Amniotic epithelial cell (primary cell): ENCODE data around the gene EVPL.
"Not testable (repeated sequence)": the region's sequence is repeated elsewhere in the genome, so short reads cannot be mapped to it uniquely, and the experiment has no call there.

Experiments
- DNase-seq: peaks from one replicate; pipeline ENCODE4 v3.0.0-alpha.2; 2010; ENCODE audit warnings: low read depth

EVPL gene

GRCh38 chr17:75996665-75997590, 30.2 kb downstream of the EVPL start:
- DNase-seq: peak; percentile 39

GRCh38 chr17:75995385-75995925, 31.7 kb downstream of the EVPL start:
- DNase-seq: no peak

- DNase-seq: no peak
Observed at GRCh38 chr17:75994802-75995370, 32.2 kb downstream of the EVPL start.

GRCh38 chr17:75991396-75991795, 35.7 kb downstream of the EVPL start:
- no peak for DNase-seq

- no peak for DNase-seq
Observed at GRCh38 chr17:75987041-75987440, 40.1 kb downstream of the EVPL start.

GRCh38 chr17:75985986-75986385, 41.1 kb downstream of the EVPL start:
- DNase-seq: no peak

- peak; percentile 81 for DNase-seq
Observed at GRCh38 chr17:75983501-75984181, 43.5 kb downstream of the EVPL start.

GRCh38 chr17:75981019-75981615, 46.0 kb downstream of the EVPL start:
- no peak for DNase-seq

GRCh38 chr17:75980188-75981018, 46.7 kb downstream of the EVPL start:
- peak; percentile 30 for DNase-seq

GRCh38 chr17:75979705-75980187, 47.4 kb downstream of the EVPL start:
- peak; percentile 85 for DNase-seq

- peak; percentile 96 for DNase-seq
Observed at GRCh38 chr17:75978938-75979704, 48.0 kb downstream of the EVPL start, which contains the start of the genes ACOX1 and TEN1. TSS of gene ACOX1 (minus strand) at chr17:75979166. CDS start at chr17:75979073, 93 bp downstream. TSS of gene TEN1 (plus strand) at chr17:75979240. CDS start at chr17:75986193, 6,953 bp downstream.

- peak; percentile 41 for DNase-seq
Observed at GRCh38 chr17:75976175-75976848, 50.8 kb downstream of the EVPL start.

- no peak for DNase-seq
Observed at GRCh38 chr17:75975757-75976174, 51.3 kb downstream of the EVPL start.

GRCh38 chr17:75975187-75975586, 51.9 kb downstream of the EVPL start:
- not testable (repeated sequence) for DNase-seq

- DNase-seq: no peak
Observed at GRCh38 chr17:75970626-75971025, 56.5 kb downstream of the EVPL start.

- DNase-seq: peak; percentile 19
Observed at GRCh38 chr17:75970011-75970523, 57.0 kb downstream of the EVPL start.

- not testable (repeated sequence) for DNase-seq
Observed at GRCh38 chr17:75969044-75969443, 58.1 kb downstream of the EVPL start.

GRCh38 chr17:75965468-75965867, 61.6 kb downstream of the EVPL start:
- DNase-seq: no peak

GRCh38 chr17:75959839-75960511, 67.1 kb downstream of the EVPL start:
- no peak for DNase-seq
